WI38 (cell line): ENCODE results near the gene CYSRT1.

Source experiments
- H3K4me3 ChIP-seq: 2 replicates; pipeline ENCODE4 v1.5.1; 2011; ENCODE audit warnings: low read depth, mild to moderate bottlenecking, control low read depth, low read length
- CTCF ChIP-seq: IDR thresholded peaks from 2 replicates; pipeline ENCODE4 v1.5.1; 2012; ENCODE audit warnings: low read depth, mild to moderate bottlenecking, control low read depth, low read length

The CYSRT1 gene

DNA sequence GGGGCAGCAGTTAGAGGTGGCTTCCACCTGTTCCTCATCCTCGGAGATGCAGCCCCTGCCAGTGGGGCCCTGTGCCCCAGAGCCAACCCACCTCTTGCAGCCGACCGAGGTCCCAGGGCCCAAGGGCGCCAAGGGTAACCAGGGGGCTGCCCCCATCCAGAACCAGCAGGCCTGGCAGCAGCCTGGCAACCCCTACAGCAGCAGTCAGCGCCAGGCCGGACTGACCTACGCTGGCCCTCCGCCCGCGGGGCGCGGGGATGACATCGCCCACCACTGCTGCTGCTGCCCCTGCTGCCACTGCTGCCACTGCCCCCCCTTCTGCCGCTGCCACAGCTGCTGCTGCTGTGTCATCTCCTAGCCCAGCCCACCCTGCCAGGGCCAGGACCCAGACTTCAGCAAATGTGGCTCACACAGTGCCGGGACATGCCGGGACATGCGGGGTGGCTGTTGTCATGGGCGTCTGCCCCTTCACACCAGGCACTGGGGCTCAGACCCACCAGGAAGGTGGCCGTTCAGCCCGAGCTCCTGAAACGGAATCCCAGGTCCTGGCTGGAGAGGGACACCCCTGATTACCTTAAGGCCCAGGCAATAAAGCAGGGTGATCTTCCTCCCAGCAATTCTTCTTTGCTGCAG is 841 bp downstream of the CYSRT1 start:
- no peak for TF ChIP-seq CTCF
- H3K4me3 ChIP-seq = no peak overlapping the region

DNA sequence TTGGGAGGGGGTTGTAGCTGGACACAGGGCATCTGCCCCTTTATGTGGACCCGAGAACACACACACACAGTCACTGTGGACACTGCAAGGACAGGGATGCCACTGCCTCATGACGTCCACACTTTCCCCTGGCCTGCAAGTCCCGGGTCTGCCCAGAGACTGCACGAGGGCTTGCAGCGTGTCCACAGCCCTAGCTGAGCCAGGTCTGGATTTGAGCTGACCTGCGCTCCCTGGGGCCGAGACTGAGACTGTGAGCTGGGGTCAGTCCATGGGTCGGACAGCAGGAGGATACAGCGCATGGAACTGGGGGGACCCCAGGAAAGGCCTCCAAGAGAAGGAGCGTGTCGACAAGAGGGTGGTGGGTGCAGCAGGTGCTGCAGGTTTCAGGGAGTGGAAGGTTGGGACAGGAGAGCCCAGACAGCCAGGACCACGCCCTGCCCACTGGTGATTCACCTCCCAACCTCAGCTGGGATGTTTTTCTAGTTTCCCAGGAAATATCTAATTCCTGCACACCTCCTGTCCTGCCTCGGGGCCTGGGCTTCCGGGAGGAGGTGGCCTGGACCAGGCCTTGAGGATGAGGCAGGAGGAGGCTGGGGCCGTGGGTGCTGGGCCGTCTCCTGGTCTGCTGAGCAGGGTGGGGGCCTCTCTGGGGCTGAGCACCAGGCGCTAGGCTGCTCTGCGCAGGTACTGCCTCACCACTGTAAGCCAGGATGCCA is 1.5 kb downstream of the CYSRT1 start:
- no peak for TF ChIP-seq CTCF
- H3K4me3 ChIP-seq = no peak overlapping the region

DNA sequence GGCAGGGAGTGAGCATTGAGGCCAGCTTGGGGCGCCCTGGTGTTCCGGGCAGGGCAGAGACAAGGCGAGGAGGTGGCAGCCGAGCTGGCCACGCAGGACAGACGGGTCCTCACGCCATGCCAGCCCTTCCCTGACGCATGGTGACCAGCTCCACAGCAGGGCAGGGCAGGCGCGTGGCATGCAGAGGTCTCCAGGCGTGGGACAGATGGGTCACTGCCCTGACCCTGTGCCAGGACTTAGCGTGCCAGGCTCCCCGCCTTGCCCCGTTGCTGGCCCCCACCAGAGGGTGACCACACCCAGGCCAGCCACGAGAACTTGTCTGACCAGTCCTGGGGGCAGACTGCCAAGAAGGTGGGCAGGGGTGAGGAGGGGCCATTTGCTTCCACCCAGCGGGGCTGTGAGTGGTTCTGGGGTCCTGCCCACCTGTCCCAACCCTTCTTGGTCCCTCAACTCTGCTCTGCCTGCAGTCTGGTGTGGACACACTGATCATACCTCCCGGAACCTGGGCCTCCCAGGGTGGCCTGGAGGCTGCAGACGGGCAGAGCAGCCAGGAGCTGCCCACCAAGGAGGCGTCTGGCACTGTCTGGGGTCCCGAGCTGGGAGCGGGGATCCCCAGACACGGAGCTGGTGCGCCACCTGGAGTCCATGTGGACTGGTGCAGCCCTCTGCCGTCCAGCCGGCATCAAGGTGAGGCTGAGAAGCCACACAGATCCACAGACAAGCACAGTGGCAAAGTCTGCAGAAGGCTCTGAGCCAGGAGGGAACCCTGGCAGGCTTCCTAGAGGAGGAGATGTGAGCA is 2.3 kb downstream of the CYSRT1 start, which contains the start of gene RNF224:
Gene RNF224 (plus strand): TSS at position 449 of the 799 bp plus-strand sequence. CDS start 834 bp downstream, outside the sequence.
- TF ChIP-seq CTCF = peak; percentile 85
- H3K4me3 ChIP-seq = no peak within 1 kb of the TSS

GRCh38 chr9:137227853-137228505 is 3.0 kb downstream of the CYSRT1 start:
- H3K4me3 ChIP-seq = no peak overlapping the region

GRCh38 chr9:137228506-137228967 is 3.6 kb downstream of the CYSRT1 start:
- TF ChIP-seq CTCF = no peak
- no peak overlapping the region for H3K4me3 ChIP-seq

More at GRCh38 chr9:137227853-137228505, 3.0 kb downstream of the CYSRT1 start:
- TF ChIP-seq CTCF = no peak

GRCh38 chr9:137228968-137229896 is 4.3 kb downstream of the CYSRT1 start:
- H3K4me3 ChIP-seq = no peak overlapping the region
- no peak for TF ChIP-seq CTCF
